GM19395 (cell line): ENCODE results near the gene PER1.

Source experiments
- ATAC-seq: cut with Tn5 transposase; IDR thresholded peaks from one replicate; pipeline ENCODE4 v1.9.1; 2021; ENCODE audit warnings: mild to moderate bottlenecking, moderate library complexity; ENCODE audit not compliant: unreplicated experiment

The PER1 gene, protein sequence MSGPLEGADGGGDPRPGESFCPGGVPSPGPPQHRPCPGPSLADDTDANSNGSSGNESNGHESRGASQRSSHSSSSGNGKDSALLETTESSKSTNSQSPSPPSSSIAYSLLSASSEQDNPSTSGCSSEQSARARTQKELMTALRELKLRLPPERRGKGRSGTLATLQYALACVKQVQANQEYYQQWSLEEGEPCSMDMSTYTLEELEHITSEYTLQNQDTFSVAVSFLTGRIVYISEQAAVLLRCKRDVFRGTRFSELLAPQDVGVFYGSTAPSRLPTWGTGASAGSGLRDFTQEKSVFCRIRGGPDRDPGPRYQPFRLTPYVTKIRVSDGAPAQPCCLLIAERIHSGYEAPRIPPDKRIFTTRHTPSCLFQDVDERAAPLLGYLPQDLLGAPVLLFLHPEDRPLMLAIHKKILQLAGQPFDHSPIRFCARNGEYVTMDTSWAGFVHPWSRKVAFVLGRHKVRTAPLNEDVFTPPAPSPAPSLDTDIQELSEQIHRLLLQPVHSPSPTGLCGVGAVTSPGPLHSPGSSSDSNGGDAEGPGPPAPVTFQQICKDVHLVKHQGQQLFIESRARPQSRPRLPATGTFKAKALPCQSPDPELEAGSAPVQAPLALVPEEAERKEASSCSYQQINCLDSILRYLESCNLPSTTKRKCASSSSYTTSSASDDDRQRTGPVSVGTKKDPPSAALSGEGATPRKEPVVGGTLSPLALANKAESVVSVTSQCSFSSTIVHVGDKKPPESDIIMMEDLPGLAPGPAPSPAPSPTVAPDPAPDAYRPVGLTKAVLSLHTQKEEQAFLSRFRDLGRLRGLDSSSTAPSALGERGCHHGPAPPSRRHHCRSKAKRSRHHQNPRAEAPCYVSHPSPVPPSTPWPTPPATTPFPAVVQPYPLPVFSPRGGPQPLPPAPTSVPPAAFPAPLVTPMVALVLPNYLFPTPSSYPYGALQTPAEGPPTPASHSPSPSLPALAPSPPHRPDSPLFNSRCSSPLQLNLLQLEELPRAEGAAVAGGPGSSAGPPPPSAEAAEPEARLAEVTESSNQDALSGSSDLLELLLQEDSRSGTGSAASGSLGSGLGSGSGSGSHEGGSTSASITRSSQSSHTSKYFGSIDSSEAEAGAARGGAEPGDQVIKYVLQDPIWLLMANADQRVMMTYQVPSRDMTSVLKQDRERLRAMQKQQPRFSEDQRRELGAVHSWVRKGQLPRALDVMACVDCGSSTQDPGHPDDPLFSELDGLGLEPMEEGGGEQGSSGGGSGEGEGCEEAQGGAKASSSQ (N-terminal part only)

DNA sequence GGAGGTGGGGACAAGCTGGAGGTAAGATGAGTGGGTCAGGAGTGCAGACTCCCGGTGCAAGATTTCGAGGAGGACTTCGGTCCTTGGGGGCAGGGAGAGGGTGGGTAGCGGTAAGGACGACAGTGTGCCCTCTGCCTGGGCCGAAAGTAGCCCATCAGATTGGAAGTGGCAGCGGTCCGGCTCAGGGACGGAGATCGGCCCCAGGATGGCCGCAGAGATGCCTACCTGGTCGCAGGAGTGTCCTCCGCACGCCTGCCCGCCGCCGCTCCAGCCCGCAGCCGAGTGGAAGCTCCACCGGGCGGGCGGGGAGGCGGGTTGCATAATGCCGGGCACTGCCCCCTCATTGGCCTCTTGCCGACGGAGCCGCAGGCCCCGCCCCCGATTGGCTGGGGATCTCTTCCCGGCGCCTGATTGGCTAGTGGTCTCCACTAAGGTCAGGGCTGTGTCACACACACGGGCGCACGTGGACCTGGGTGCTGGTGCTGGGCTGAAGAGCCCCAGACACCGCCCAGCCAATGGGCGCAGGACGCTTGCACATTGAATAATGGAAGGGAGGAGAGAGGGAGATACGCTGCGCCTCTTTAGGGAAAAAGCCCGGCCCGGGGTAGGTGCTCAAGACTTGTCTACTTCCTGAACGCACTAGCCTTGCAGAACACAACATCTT, at the start of gene PER1:
Gene PER1 (minus strand): TSS at position 293 of the 664 bp plus-strand sequence. CDS start 1,698 bp downstream, outside the sequence.
- no peak for ATAC-seq

DNA sequence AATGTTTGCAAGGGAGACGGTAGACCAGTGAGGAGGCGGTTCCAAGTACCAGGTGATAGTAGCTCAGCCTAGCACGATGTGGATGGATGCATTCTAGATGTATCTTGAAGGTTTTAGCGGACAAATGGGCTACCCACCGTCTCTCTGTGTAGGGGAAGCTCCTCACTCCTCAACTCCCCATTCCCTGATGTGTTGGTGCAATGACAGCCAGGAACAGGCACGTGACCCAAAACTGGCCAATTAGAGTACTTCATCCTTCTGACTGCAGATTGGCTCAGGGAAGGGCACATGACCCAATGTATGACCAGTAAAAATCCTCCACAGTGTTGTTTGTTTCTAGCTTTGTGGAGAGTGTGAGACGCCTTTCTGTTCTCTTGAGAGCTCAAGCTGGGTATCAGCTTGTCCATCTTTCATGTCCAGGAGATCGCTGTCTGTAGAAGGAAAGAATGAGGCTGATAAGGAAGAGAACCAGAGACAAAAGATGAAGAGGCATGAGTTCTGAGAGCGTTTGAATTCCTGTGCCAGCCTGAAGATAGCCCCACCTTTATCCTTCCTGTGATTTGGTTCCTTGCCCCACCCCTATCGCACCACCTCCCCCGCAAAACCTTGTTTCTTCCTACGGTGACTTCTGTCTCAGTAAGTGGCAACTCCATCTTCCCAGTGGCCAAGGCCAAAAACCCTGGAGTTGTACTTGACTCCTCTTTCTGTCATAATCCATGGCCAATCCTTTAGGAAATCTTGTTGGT, 40.0 kb upstream of the PER1 start:
- peak; percentile 29 for ATAC-seq

DNA sequence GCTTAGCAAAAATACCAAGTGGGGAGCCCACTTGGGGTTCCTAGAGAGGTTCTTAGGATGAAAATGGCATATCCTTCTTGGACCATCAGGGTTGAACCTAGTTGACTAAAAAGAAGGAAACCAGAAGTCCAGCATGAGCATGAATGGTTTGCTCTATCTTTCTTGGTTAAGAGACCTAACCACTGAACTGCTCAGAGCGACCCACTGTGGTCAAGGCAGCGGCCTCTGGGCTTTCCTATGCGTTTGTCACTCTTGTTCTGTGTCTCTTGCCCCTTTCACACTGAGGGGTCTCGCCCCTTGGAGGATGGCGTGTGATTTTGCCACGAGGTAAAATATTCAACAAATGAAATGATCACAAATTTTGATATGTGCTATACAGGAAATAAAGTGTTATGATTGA, 38.3 kb upstream of the PER1 start:
- no peak for ATAC-seq

DNA sequence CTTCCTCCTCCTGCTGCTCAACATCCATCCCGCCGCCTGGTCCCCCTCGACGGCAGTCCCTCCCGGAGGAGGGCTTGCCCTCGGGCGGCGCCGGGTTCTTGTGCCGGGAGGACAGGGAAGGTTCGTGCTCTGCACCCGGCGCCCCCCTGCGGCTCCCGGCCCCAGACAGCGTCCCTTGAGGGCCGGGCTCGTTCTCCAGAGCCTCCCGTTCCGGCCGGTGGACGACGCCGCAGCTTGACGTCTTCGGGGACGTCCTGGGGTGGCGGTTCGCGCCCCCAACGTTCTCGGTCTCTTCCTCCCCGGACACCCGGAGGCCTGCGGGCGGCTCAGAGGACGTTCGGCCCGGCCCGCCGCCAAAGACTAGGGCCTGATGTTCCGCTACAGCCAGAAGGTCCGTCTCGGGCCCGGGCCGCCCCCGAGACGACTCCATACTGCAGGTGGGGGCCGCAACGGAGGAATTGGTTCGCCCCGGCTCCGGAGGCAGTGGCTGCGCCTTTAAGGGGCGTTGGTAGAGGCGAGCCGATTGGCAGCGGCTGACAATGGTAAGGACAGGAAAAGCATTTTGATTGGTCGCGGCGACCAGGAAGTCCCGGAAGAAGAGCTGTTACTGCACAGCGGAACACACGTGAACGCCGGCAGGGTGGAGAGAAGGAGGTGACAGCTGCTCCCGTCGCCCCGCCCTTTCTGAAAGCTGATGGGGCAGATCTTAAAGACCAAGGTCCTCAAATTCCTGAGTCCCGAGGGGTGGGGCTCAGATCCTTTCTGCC, 37.7 kb upstream of the PER1 start, which contains the start of gene BORCS6:
Gene BORCS6 (minus strand): TSS at position 470 of the 767 bp plus-strand sequence. CDS start 40 bp downstream, at position 430.
- peak; percentile 51 for ATAC-seq

DNA sequence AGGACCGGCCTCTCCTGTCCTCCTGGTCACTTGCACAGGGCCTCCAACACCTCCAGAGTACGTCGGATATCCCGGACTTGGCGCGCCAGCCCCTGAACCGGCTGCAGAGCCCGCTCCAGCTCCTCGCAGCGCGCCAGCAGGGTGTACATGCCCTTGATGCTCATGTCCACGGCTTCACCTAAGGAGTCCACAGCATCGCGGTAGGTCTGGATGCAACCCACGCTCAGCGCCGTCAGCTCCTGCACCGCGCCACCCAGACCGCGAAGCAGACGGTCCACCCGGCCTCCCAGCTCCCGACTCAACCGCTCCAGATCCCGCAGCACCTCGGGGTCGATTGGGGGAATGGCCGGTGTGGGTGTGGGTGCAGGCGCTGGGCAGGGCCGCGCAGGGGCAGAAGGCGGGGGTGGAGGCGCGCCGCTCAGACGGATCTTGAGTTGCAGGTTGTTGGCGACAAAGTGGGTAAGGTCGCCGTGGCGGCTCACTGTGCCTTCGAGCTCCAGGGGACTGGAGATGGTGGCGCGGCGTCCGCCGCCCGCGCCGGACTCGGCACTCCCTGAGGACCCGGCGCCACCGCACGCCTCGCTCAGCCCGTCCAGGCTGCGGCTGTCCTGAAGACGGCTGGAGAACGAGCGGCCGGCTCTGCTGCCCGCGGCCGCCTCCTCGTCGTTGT, 37.0 kb upstream of the PER1 start:
- ATAC-seq = no peak

DNA sequence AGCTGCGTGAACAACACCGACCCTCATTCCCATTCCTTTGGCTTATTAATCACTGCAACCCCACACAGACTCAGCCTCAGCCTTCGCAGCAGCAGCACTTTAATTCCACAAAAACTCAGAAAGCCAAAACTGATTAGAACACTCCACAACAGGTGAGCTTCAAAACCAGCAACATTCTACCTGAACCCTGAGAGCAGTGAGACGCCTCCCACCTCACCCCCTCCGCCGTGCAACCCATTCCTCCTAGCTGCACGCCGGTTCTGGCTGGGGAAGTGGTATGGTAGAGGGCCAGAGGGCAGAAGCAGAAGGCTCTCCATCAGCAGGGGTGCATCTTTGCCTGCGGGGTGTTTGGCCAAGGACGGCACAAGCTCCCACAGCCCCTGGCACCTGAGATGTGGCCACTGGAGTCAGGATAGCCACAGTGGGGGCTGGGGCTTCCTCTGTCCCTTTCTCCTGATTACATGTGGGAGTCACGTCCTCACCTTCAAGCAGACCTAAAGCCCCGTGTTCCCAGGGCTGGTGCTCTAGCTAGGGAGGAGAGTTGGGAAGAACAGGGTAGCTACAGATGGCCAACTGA, 36.1 kb upstream of the PER1 start:
- ATAC-seq = no peak

DNA sequence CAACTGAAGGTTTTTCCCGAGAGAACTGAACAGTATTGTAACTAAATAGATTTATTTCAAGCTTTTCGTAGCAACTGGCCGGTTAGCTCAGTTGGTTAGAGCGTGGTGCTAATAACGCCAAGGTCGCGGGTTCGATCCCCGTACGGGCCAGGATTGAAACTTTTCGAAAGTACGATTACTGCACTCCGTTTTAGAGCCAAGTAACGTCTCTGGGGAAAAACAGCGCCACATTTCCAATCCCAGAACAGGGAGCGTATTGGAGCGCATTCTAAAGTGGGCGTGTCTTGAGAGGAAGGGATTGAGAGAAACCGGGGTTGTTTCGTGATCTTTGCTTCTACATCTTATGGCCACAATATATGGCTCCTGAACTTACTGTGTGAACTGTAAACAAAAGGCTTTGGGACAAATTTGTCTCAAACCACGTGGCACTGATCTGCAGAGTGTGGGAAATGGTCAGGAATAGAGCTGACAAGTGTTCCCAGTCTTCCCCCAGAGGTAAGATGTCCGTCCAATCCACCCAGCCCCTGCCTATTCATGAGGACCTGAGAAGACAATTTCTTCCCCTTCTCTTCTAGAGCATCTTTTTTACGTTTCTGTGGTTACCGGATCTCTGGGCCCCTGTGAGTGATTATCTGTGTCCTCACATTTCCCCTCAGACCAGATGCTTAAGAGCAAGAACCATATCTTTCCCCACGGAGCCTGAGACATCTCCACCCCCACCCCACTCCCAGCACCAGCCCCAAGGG, 35.5 kb upstream of the PER1 start:
- ATAC-seq = peak; percentile 26

DNA sequence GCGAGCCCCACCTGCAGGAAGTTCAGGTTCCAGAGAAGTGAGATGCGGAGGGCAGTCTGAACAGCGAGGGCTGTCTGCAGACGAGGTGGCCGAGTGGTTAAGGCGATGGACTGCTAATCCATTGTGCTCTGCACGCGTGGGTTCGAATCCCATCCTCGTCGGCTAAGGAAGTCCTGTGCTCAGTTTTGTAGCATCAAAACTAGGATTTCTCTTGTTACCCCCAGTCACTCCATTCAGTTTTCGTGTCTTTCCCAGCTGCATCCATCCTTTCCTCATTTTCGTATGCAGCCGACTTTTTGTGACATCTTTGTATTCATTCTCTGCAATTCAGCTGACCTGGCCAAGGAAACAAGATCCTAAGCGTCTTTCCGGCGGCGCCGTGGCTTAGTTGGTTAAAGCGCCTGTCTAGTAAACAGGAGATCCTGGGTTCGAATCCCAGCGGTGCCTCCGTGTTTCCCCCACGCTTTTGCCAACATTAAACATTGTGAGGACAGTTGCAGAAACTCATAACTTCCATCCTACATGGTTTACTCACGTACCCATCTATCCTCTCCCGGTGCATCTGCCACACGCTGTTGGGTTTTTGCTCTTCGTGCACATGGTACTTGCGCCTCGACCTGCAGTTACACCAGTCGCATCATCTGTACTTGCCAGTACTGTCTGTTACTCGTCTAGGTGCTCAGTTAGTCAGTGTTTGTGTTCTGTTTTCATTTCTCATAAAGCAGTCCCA, 34.7 kb upstream of the PER1 start:
- ATAC-seq = peak; percentile 39

DNA sequence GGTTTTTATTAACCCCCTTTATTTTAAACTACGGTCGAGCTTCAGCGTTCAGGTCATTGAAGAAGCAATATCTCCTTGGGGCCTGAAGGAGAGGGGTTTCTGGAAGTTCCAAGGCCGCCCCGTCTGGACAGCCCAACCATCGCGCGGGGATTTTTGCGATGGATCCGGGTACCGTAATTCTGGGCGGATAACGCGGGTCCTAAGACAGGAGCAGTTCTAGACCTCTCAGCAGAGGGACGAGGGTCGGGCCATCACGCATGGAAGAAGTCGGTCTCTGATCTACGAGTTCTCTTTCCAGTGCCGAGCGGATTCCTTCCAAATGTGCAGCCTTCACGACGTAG, 34.2 kb upstream of the PER1 start:
- no peak for ATAC-seq

DNA sequence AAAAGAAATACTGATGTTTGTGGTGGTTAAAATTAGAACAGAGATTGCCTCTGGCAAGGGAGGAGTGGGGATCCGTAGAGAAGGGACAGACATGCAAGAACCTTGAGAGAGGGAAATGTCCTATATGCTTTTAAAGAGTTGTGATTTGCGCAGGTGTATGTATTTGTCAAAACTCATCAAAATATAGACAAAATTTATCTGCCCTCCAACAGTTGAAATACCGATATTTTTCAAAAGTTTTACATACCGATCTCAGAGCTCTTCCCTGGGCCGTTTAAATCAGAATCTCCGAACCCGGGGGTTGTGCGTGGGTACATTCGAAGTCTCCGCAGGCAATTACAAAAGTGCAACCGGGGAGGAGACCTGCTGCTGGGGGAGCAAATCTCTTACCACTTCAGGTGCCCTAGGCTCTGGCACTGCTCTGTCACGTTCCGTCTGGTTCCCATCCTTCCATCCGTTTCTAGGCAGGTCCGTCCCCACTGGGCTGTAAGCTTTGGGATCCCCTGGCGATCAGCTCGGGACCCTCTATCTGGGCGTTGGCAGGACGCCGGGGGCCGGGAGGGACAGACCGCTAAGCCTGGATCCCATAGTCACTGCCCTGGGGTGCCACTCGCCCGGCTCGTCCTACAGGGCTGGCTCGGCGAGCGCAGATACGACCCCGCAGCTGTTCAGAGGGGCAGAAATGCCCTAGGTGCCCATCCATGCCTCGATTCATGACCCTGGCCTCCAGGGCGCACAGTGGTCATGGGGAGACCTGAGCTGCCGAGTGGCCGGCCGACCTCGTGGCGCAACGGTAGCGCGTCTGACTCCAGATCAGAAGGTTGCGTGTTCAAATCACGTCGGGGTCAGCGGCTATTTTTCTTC, 33.6 kb upstream of the PER1 start:
- ATAC-seq = no peak

DNA sequence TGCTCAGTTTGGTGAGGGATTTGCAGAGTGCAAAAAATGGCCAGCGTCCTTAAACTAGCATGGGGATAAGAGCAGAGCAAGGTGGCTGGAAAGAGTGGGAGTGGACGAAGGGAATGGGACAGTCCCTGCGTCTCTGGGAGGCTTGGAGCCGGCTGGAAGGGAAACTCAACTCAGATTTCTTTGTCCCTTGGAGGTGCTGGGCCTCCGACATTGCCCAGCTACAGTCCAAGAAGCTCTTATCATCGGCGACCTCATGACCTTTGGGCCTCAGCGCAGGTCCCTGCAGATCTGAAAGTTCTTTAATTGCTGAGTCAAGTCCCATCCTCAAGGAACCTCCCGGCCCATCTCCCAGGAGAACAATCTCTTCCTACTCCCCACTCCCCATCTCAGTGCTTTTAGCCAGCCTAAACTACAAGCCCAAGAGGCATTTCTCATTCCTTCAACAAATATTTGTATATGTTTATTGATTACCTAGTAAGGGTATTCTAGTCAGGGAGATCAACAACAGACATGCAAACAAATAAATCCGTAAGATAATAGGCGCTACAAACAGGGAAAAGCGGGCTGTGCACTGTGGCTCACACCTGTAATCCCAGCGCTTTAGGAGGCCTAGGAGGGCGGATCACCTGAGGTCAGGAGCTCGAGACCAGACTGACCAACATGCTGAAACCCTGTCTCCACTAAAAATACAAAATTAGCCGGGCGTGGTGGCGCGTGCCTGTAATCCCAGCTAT, 25.0 kb upstream of the PER1 start:
- no peak for ATAC-seq

DNA sequence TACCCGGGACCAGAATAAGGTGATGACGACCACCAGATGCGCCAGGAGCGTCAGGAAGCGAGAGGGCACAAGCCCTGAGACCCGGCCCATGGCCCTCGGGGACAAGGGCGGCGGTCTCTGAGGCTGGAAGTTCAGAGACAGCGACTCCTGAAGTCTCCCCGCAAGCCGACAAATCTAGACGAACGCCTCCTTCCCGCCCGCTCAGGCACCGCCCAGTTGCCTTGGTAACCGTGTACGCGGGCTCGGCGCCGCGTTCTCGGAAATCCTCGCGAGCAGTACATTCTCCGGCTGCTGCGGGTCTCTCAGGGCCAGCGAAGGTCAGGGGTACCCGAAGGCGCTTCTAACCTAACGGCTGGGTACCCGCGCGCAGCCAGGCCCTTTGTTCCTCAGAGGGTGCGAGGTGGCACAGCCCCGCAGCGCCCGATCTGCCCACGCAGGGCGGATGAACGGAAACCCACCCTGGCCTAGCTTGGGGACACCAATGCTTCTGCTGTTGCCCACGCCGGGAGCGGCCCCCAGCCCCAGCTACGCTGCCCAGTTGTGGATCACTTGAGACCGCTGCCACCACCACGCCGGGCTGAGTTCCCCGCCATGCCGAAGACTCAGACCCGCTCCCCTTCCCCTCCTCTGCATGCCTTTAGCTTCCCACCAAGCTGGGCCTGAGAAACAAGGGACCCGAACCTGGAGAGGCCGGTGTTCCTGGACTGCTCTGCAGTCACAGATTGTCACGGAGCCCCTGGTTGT, 24.2 kb upstream of the PER1 start, which contains the start of gene TMEM107:
Gene TMEM107 (minus strand): TSS at position 184 of the 744 bp plus-strand sequence. CDS start 94 bp downstream, at position 90.
- peak; percentile 37 for ATAC-seq

DNA sequence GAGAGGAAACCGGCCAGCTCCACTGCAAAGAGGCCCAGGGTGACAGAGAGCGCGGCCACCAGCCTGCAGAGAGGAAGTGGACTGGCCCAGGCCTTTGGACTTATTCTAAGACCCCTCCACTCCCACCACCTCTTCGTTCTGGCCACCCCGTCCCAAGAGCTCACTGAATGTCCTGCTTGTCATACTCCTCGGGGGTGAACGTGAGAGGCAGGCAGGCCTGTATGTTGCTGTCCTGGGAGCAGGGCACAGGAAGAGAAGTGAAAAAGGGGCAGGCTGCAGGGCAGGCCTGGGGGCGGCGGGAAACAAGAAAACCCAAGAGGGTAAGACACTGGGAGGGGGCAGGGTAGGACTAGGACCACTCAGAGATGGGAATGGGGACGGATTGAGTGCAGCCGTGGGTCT, 23.6 kb upstream of the PER1 start:
- peak; percentile 18 for ATAC-seq

DNA sequence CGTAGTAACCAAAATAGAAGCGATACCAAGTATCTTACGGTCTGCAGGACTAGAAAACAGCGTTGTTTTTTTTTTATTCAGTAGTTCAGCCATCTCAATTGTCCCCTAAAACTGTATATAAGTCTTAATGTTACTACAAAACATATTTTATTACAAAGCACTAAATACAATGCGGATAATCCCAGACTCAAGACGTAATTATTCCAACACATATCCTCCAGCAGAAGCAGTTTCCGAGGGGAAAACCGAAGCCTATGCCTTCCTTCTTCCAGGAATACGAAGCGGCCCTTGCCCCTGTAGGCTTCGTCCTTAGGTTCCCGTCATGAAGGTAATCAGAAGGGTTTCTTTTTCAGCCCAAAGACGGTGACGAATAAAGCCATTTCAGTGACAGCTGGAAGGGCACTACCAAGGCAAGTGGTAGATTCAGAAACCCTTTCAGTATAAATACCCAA, 21.7 kb upstream of the PER1 start:
- ATAC-seq = no peak
